HG03432 (cell line): Measurements from ENCODE around the gene SDK1.

Source experiments
- ATAC-seq: cut with Tn5 transposase; IDR thresholded peaks from one replicate; pipeline ENCODE4 v1.9.1; 2021; ENCODE audit warnings: mild to moderate bottlenecking, moderate library complexity; ENCODE audit not compliant: unreplicated experiment

SDK1 gene

GRCh38 chr7:4025210-4025609, 724.2 kb downstream of the SDK1 start:
- ATAC-seq: no peak

GRCh38 chr7:4025694-4026615, 724.9 kb downstream of the SDK1 start:
- ATAC-seq: no peak

- no peak for ATAC-seq
Observed at GRCh38 chr7:4026941-4027486, 726.0 kb downstream of the SDK1 start.

GRCh38 chr7:4028221-4028620, 727.2 kb downstream of the SDK1 start:
- no peak for ATAC-seq

GRCh38 chr7:4029941-4030340, 728.9 kb downstream of the SDK1 start:
- no peak for ATAC-seq

- no peak for ATAC-seq
Observed at GRCh38 chr7:4030346-4030950, 729.4 kb downstream of the SDK1 start.

- ATAC-seq: no peak
Observed at GRCh38 chr7:4033996-4034395, 732.9 kb downstream of the SDK1 start.

GRCh38 chr7:4037308-4037707, 736.3 kb downstream of the SDK1 start:
- ATAC-seq: no peak

- ATAC-seq: no peak
Observed at GRCh38 chr7:4037877-4038276, 736.8 kb downstream of the SDK1 start.

- no peak for ATAC-seq
Observed at GRCh38 chr7:4040109-4040928, 739.3 kb downstream of the SDK1 start.

GRCh38 chr7:4042402-4043045, 741.5 kb downstream of the SDK1 start:
- no peak for ATAC-seq

- ATAC-seq: no peak
Observed at GRCh38 chr7:4043988-4044387, 742.9 kb downstream of the SDK1 start.

- ATAC-seq: no peak
Observed at GRCh38 chr7:4045450-4045849, 744.4 kb downstream of the SDK1 start.

- ATAC-seq: no peak
Observed at GRCh38 chr7:4045975-4046374, 744.9 kb downstream of the SDK1 start.

GRCh38 chr7:4048336-4048735, 747.3 kb downstream of the SDK1 start:
- no peak for ATAC-seq

GRCh38 chr7:4049202-4049601, 748.1 kb downstream of the SDK1 start:
- no peak for ATAC-seq

- ATAC-seq: no peak
Observed at GRCh38 chr7:4050126-4050660, 749.1 kb downstream of the SDK1 start.

GRCh38 chr7:4051696-4052095, 750.6 kb downstream of the SDK1 start:
- ATAC-seq: no peak

- no peak for ATAC-seq
Observed at GRCh38 chr7:4052130-4052529, 751.1 kb downstream of the SDK1 start.

- no peak for ATAC-seq
Observed at GRCh38 chr7:4054158-4054557, 753.1 kb downstream of the SDK1 start.
